K562 treated with DMSO at 1 percent for 4 hours (cell line): Measurements from ENCODE around the gene ZMAT1. TPM values are rescaled to one million over a fixed set of nuclear protein-coding genes. Genes with fewer than 3 reads are reported as not detected.

Experiments
- total RNA-seq: library from RNA; unstranded; fragments of 300-600 nt; gene quantifications from 2 replicates; pipeline ENCODE4 v1.2.3, GENCODE V29; 2022; ENCODE audit not compliant: insufficient read depth

The ZMAT1 gene
- total RNA-seq: 0.18 TPM in 1 of 2 replicates, not detected in the other

DNA sequence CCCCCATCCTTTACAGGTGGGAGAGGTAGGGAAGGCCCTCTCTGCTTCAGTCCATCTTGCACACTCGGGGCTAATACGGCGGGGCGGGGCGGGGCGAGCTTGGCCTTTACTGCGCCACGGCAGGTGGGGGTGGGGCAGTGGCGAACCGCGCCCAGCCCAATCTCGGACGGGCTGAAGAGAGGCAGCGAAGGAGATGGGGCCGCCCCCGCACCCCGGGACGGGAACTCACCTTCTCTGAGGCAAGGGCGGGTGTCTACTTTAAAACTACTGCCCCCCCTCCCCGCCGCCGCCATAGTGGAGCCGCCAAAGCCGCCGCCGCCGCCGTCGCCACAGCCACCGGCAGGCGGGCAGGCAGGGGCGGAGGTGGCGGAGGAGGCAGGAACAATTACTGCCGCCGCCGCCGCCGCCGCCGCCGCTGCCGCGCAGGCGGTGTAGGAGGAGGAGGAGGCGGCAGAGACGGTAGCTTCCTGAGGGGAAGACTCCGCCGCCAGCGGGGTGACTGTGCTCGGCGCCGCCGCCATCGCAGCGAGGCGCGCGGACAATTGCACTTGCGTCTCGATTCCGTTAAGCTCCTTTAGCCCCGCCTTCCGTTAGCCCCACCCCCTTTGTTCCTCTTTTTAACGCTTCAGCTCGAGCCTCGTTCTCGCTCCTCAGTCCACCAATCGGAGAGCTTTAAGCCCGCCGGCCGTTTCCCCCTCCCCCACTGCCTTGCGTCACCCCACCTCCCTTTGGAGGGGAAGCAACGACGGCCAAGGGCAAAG is at the start of gene ZMAT1:
Gene ZMAT1, minus strand, starts transcription at position 540 of the 761 bp plus-strand sequence. Its CDS starts 19 bp downstream, at position 521.

Other genes with a start within 250 kb of the ZMAT1 start
- gene TCEAL2, start 193.7 kb upstream of the ZMAT1 start, total RNA-seq: not detected in 2 replicates
- not detected in 2 replicates for gene TCEAL6, start 210.5 kb upstream of the ZMAT1 start, total RNA-seq
- 3.0 and 4.4 TPM in 2 replicates for gene BEX5, start 223.9 kb upstream of the ZMAT1 start, total RNA-seq